CD4-positive, alpha-beta T cell (primary cell): ENCODE data around the gene VNN1. TPM values are rescaled to one million over a fixed set of nuclear protein-coding genes. Genes with fewer than 3 reads are reported as not detected.

Experiments used
- ATAC-seq: fragments of 200-7000 bp; cut with Tn5 transposase; one replicate; pipeline ENCODE4 v1.10.0; 2022; ENCODE audit warnings: mild to moderate bottlenecking; ENCODE audit not compliant: poor library complexity
- CTCF ChIA-PET: fragments of 350-600 bp; sonication (Branson Sonifier 250); formaldehyde crosslinking; loops from one replicate; lab custom pipeline; 2021; ENCODE audit warnings: antibody characterized with exemption, inconsistent platforms; lab: Charles Lee
- POLR2A ChIA-PET: fragments of 350-600 bp; sonication (Branson Sonifier 250); formaldehyde crosslinking; loops from one replicate; lab custom pipeline; 2021; ENCODE audit warnings: antibody characterized with exemption, inconsistent platforms; lab: Charles Lee
- DNase-seq, 14 experiments: peaks; one replicate each; pipeline ENCODE4 v3.0.0-alpha.2; 2013 to 2020; ENCODE audit warnings: mixed read lengths in 2 of 14
- H3K27ac ChIP-seq, 2 donors: one replicate each; pipeline versions ENCODE4 v1.5.1 to v1.7.0; 2013; ENCODE audit warnings: low read length in 2 of 2, low read depth in 1 of 2, mild to moderate bottlenecking in 1 of 2
- H3K27me3 ChIP-seq, 2 experiments: 1 replicate in 1 of 2; 2 replicates in 1 of 2; pipeline versions ENCODE4 v1.6.1 to v1.7.0; 2013; ENCODE audit warnings: low read length in 2 of 2, control low read depth in 1 of 2, mild to moderate bottlenecking in 1 of 2, moderate library complexity in 1 of 2; ENCODE audit not compliant: insufficient read depth in 2 of 2, control insufficient read depth in 1 of 2
- H3K36me3 ChIP-seq: one replicate; pipeline ENCODE4 v1.6.1; 2013; ENCODE audit warnings: low read length, control low read depth; ENCODE audit not compliant: insufficient read depth
- H3K4me1 ChIP-seq: one replicate; pipeline ENCODE4 v1.6.1; 2013; ENCODE audit warnings: low read length, control low read depth; ENCODE audit not compliant: insufficient read depth
- H3K4me3 ChIP-seq: one replicate; pipeline ENCODE4 v1.5.1; 2013; ENCODE audit warnings: mild to moderate bottlenecking, low read length, moderate library complexity
- H3K9me3 ChIP-seq, 2 experiments: 1 replicate in 1 of 2; 2 replicates in 1 of 2; pipeline versions ENCODE4 v1.6.1 to v1.7.0; 2013; ENCODE audit warnings: low read length in 2 of 2, mild to moderate bottlenecking in 2 of 2, control low read depth in 1 of 2, moderate library complexity in 1 of 2; ENCODE audit not compliant: control insufficient read depth in 1 of 2, insufficient read depth in 1 of 2
- H3K27ac Mint-ChIP-seq: one replicate; pipeline ENCODE4 v1.8.0; 2020; ENCODE audit warnings: mixed read lengths
- H3K27me3 Mint-ChIP-seq: one replicate; pipeline ENCODE4 v1.8.0; 2021; ENCODE audit warnings: mixed read lengths
- H3K36me3 Mint-ChIP-seq: one replicate; pipeline ENCODE4 v1.8.0; 2021; ENCODE audit warnings: low read depth, mixed read lengths
- H3K4me1 Mint-ChIP-seq: one replicate; pipeline ENCODE4 v1.8.0; 2021; ENCODE audit warnings: low read depth, mixed read lengths
- H3K4me3 Mint-ChIP-seq: one replicate; pipeline ENCODE4 v1.8.0; 2020; ENCODE audit warnings: mild to moderate bottlenecking, mixed read lengths
- H3K9me3 Mint-ChIP-seq: one replicate; pipeline ENCODE4 v1.8.0; 2020; ENCODE audit warnings: mixed read lengths
- intact Hi-C, 2 experiments: fragments of 100-400 bp; cut with DNase I in 1 of 2; cut with micrococcal nuclease in 1 of 2; formaldehyde crosslinking; loops; one replicate each; pipeline versions ENCODE4 v1.15.1 to v1.9.0; 2023 to 2025; cut with DNase I, micrococcal nuclease
- total RNA-seq, 174 experiments: library from RNA in 2 of 174; stranded (reverse) in 2 of 174; gene quantifications; one replicate each; pipeline ENCODE4 v1.2.3 and lab custom pipeline; 2021 to 2026
- TF ChIP-seq, protein P1 (sequence below): fragments of 200-600 bp; IDR thresholded peaks from one replicate; pipeline ENCODE4 v1.8.0; 2022; ENCODE audit warnings: antibody characterized with exemption, mild to moderate bottlenecking

The VNN1 gene
- total RNA-seq, 2 experiments from 2014 or later, result not detected

DNA sequence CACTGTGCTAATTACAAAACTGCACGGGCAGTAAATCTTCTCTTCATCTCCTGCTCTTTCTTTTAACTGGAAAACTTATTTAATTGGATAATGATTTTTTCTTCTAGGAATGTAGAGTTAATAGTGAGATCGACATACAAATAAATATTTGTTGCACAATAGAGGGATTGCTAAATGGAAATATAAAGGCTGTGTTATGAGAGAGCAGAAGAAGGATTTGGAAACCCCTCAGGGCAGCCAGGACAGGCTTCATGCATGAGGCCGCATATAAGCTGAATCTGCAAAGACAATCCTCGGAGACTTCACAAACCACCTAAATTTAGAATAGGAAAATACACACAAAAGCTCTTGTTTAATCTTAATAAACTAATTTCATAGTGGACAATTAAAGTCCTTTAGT lies 51.9 kb downstream of the VNN1 start:
- no peaks in the 10 kb centered on the region for H3K4me1 ChIP-seq
- no peaks in the 10 kb centered on the region for H3K9me3 ChIP-seq
- TF ChIP-seq, protein P1, sequence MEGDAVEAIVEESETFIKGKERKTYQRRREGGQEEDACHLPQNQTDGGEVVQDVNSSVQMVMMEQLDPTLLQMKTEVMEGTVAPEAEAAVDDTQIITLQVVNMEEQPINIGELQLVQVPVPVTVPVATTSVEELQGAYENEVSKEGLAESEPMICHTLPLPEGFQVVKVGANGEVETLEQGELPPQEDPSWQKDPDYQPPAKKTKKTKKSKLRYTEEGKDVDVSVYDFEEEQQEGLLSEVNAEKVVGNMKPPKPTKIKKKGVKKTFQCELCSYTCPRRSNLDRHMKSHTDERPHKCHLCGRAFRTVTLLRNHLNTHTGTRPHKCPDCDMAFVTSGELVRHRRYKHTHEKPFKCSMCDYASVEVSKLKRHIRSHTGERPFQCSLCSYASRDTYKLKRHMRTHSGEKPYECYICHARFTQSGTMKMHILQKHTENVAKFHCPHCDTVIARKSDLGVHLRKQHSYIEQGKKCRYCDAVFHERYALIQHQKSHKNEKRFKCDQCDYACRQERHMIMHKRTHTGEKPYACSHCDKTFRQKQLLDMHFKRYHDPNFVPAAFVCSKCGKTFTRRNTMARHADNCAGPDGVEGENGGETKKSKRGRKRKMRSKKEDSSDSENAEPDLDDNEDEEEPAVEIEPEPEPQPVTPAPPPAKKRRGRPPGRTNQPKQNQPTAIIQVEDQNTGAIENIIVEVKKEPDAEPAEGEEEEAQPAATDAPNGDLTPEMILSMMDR, result no peak
- H3K27ac ChIP-seq, result no peak overlapping the region
- H3K27me3 Mint-ChIP-seq, result no peaks in the 10 kb centered on the region
- H3K9me3 Mint-ChIP-seq, result no peaks in the 10 kb centered on the region
- no peaks in the 10 kb centered on the region for H3K36me3 Mint-ChIP-seq
- no peak overlapping the region for H3K4me3 Mint-ChIP-seq
- POLR2A ChIA-PET, result no interaction called here
- no peak overlapping the region for H3K4me3 ChIP-seq
- H3K27me3 ChIP-seq, result no peaks in the 10 kb centered on the region
- H3K27ac Mint-ChIP-seq, result no peak overlapping the region
- no peak for ATAC-seq
- CTCF ChIA-PET, result no interaction called here
- intact Hi-C loops, result loop anchor here in 1 of 2 experiments (10.0 kb wide), 2 partner anchors 163 to 383 kb away; no protein-coding TSS in a partner anchor
- no peaks in the 10 kb centered on the region for H3K4me1 Mint-ChIP-seq
- no peaks in the 10 kb centered on the region for H3K36me3 ChIP-seq
- no peak for DNase-seq

DNA sequence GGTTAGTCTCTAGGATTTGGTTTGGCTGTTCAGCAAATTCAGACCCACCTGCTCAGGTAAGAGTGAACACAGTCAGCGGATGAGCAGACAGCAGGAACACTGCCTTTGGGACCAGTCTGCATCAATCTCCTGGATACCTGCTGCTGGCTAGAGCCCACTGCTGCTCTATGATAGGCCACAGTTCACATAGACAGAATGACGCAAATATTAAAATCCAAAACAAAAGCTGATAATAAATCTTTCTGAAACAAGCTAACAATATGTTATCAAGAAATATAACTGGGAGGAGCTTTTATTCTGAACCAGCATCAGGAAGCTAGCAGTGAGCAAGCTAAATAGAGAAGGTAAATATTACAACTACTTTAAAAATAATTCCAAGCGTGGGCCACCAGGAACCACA lies 54.8 kb downstream of the VNN1 start, which contains the start of gene TAAR1:
TAAR1 (minus strand) TSS at position 101 of the 400 bp plus-strand sequence. CDS start 13,179 bp downstream, outside the sequence.
- ATAC-seq (no peak), DNase-seq (no peak)
- CTCF ChIA-PET, result interaction anchor here (0.6 kb wide), 1 partner anchor 507 kb away, joined by 3 read pairs; no protein-coding TSS in a partner anchor
- H3K4me1 Mint-ChIP-seq, result no peaks in the 10 kb centered on the region
- TF ChIP-seq, protein P1, result no peak
- H3K27ac Mint-ChIP-seq, result no peak within 1 kb of the TSS
- no peak within 1 kb of the TSS for H3K4me3 ChIP-seq
- H3K36me3 Mint-ChIP-seq, result no peaks in the 10 kb centered on the region
- no peaks in the 10 kb centered on the region for H3K27me3 Mint-ChIP-seq
- H3K4me1 ChIP-seq, result no peaks in the 10 kb centered on the region
- no peaks in the 10 kb centered on the region for H3K9me3 ChIP-seq
- H3K9me3 Mint-ChIP-seq, result no peaks in the 10 kb centered on the region
- POLR2A ChIA-PET, result no interaction called here
- H3K27me3 ChIP-seq, result no peaks in the 10 kb centered on the region
- intact Hi-C loops, result no loop called here
- no peak within 1 kb of the TSS for H3K27ac ChIP-seq
- no peak within 1 kb of the TSS for H3K4me3 Mint-ChIP-seq
- no peaks in the 10 kb centered on the region for H3K36me3 ChIP-seq

DNA sequence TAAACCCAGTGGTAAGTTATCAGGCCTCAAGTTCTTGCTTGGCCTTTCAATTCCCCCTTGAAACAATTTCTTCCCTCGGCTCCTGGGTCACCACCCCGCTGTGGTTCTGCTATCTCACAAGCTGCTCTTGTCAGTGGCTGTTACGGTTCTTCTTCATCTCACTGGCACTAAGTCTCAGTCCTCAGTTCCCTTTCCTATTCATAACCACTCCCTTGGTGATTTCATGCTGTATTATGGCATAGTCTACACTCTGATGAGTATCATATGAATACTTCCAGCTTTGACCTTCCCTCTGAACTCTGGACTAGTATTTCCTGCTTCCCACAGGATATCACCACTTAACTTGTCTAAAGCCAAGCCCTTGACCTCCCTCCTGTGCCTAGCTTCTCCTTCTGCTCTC lies 62.8 kb downstream of the VNN1 start:
- Histone ChIP-seq H3K4me1 (no peaks in the 10 kb centered on the region), H3K4me3 (no peak overlapping the region), H3K36me3 (no peaks in the 10 kb centered on the region), H3K27me3 (no peaks in the 10 kb centered on the region), H3K9me3 (no peaks in the 10 kb centered on the region), H3K27ac (no peak overlapping the region)
- DNase-seq (peak in 3 of 14 experiments; percentile 5 to 15 (median 13)), ATAC-seq (no peak)
- peaks cover 6% of the 10 kb centered on the region for H3K4me1 Mint-ChIP-seq
- H3K4me3 Mint-ChIP-seq, result no peak overlapping the region
- H3K27ac Mint-ChIP-seq, result no peak overlapping the region
- ChIA-PET POLR2A (no interaction called here), CTCF (no interaction called here)
- H3K27me3 Mint-ChIP-seq, result no peaks in the 10 kb centered on the region
- no peaks in the 10 kb centered on the region for H3K9me3 Mint-ChIP-seq
- intact Hi-C loops, result no loop called here
- TF ChIP-seq, protein P1, result no peak
- no peaks in the 10 kb centered on the region for H3K36me3 Mint-ChIP-seq
